ENCODE data around the gene FKBP5.

Gene FKBP5

GRCh38 chr6:35633579-35634089, 55.1 kb downstream of the FKBP5 start:
- no peak overlapping the region for H3K4me3 ChIP-seq (replicated peaks; ENCODE audit: insufficient read depth, low read length)
- H3K27ac ChIP-seq (replicated peaks): no peak overlapping the region
- DNase-seq (ENCODE audit: low read depth in 1 of 2, low spot score in 1 of 2): no peak
- TF ChIP-seq GABPA (IDR thresholded peaks at IDR 0.05; ENCODE audit: low read depth) (no peak), POLR2AphosphoS5 (IDR thresholded peaks at IDR 0.05; ENCODE audit: low read depth) (no peak), SPI1 (IDR thresholded peaks at IDR 0.05; ENCODE audit: borderline replicate concordance, low read depth) (no peak), REST (IDR thresholded peaks at IDR 0.05; ENCODE audit: insufficient replicate concordance, low read depth) (no peak)
- TF ChIP-seq, protein P1, sequence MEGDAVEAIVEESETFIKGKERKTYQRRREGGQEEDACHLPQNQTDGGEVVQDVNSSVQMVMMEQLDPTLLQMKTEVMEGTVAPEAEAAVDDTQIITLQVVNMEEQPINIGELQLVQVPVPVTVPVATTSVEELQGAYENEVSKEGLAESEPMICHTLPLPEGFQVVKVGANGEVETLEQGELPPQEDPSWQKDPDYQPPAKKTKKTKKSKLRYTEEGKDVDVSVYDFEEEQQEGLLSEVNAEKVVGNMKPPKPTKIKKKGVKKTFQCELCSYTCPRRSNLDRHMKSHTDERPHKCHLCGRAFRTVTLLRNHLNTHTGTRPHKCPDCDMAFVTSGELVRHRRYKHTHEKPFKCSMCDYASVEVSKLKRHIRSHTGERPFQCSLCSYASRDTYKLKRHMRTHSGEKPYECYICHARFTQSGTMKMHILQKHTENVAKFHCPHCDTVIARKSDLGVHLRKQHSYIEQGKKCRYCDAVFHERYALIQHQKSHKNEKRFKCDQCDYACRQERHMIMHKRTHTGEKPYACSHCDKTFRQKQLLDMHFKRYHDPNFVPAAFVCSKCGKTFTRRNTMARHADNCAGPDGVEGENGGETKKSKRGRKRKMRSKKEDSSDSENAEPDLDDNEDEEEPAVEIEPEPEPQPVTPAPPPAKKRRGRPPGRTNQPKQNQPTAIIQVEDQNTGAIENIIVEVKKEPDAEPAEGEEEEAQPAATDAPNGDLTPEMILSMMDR (IDR thresholded peaks at IDR 0.05; ENCODE audit: insufficient read depth, low read length): no peak
- no peaks in the 10 kb centered on the region for H3K27me3 ChIP-seq (ENCODE audit: insufficient read depth, poor library complexity, severe bottlenecking)

- no peak overlapping the region for H3K4me3 ChIP-seq (replicated peaks; ENCODE audit: insufficient read depth, low read length)
- H3K27me3 ChIP-seq (ENCODE audit: insufficient read depth, poor library complexity, severe bottlenecking): no peaks in the 10 kb centered on the region
- no peak overlapping the region for H3K27ac ChIP-seq (replicated peaks)
- no peak for DNase-seq (ENCODE audit: low read depth in 1 of 2, low spot score in 1 of 2)
- TF ChIP-seq POLR2AphosphoS5 (IDR thresholded peaks at IDR 0.05; ENCODE audit: low read depth) (no peak), SPI1 (IDR thresholded peaks at IDR 0.05; ENCODE audit: borderline replicate concordance, low read depth) (no peak), GABPA (IDR thresholded peaks at IDR 0.05; ENCODE audit: low read depth) (no peak), REST (IDR thresholded peaks at IDR 0.05; ENCODE audit: insufficient replicate concordance, low read depth) (no peak)
- TF ChIP-seq, protein P1 (IDR thresholded peaks at IDR 0.05; ENCODE audit: insufficient read depth, low read length): no peak
Measured at GRCh38 chr6:35629876-35630378, 58.8 kb downstream of the FKBP5 start.

GRCh38 chr6:35626401-35626800, 62.3 kb downstream of the FKBP5 start:
- H3K27ac ChIP-seq (replicated peaks): no peak overlapping the region
- H3K4me3 ChIP-seq (replicated peaks; ENCODE audit: insufficient read depth, low read length): no peak overlapping the region
- DNase-seq (ENCODE audit: low read depth in 1 of 2, low spot score in 1 of 2): no peak
- no peaks in the 10 kb centered on the region for H3K27me3 ChIP-seq (ENCODE audit: insufficient read depth, poor library complexity, severe bottlenecking)
- TF ChIP-seq REST (IDR thresholded peaks at IDR 0.05; ENCODE audit: insufficient replicate concordance, low read depth) (no peak), SPI1 (IDR thresholded peaks at IDR 0.05; ENCODE audit: borderline replicate concordance, low read depth) (no peak)
- TF ChIP-seq, protein P1 (IDR thresholded peaks at IDR 0.05; ENCODE audit: insufficient read depth, low read length): no peak
